ENCODE data around the gene NUDT8. TPM values are rescaled to one million over a fixed set of nuclear protein-coding genes. Genes with fewer than 3 reads are reported as not detected.
"Not testable (repeated sequence)": the region's sequence is repeated elsewhere in the genome, so short reads cannot be mapped to it uniquely, and the experiment has no call there.

The NUDT8 gene
- polyA plus RNA-seq, 2 of the 4 experiments (the other 2 are of a cell fraction), result 1.8 to 5.6 TPM

DNA sequence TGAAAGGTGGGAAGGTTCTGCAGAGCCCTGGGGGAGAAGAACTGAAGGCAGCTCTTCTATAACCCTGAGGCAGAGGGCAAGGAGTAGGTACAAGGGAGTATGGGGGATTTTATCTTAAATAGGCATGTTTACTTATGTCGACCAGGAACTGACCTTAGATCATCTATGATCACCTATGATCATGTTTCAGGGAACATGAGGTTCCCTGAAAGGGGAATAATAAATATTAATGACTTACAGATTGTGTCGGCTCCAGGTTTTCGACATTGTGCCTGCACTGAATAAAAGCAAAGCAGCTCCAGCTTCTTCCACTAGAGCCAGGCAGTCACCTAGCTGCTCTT lies 36.2 kb downstream of the NUDT8 start:
- no peak for FAIRE-seq
- WGBS (ENCODE audit: missing lambda C conversion rate), result 63% methylated on average over 3 of the region's 3 CpGs
- CTCF ChIA-PET, result interaction anchor here (1.1 to 3.1 kb wide), 4 partner anchors 10 to 36 kb away, joined by 3 to 15 read pairs (median 4); partner anchors contain the start of genes GSTP1 and NUDT8

DNA sequence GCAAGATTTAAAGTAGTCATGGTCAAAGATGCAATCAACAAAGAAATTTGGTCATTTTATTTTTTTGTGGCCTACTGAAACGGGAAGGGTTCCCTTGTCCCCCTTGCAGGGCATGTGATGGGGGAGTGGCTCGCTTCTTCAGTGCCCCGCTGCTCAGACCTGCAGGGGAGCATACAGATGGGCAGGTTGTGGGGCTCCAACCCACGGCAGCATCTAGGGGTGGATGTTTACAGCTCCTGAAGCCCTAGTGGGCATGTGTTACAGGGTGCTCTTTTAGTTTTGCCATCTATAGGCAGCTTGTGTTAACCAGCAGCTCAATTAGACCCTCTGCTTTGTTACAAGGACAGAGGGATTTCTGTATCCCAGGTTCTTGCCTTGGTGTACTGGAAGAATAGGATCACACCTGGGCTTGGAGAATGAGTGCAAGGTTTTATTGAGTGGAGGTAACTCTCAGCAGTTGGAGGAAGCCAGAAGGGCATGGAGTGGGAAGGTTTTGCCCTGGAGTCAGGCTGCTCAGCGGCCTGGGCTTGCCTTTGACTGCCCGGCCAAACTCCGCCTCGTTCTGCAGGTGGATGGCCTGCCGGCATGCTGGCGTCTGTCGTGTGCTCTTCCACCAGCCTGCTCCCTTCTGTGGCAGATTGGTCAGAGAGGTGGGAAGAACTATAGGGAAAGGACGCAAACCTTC lies 36.7 kb downstream of the NUDT8 start:
- WGBS (ENCODE audit: missing lambda C conversion rate), result 83% methylated on average over 12 of the region's 12 CpGs
- H3K9me3 ChIP-seq, result peaks cover 6% of the 10 kb centered on the region; the same call in 1 of the 3 replicates
- TF ChIP-seq TP53 (CRISPR knock-in tag; IDR thresholded peaks at IDR 0.05) (no peak), NR3C1 (IDR thresholded peaks at IDR 0.05) (no peak), CHD2 (IDR thresholded peaks at IDR 0.05; ENCODE audit: low read length, partially characterized antibody) (no peak), KDM5A (IDR thresholded peaks at IDR 0.05) (no peak), SMC3 (IDR thresholded peaks at IDR 0.05) (no peak), HOXB5 (CRISPR knock-in tag; IDR thresholded peaks at IDR 0.05) (no peak), SREBF2 (IDR thresholded peaks at IDR 0.05) (no peak), MAFK (IDR thresholded peaks at IDR 0.05; ENCODE audit: partially characterized antibody) (no peak), FOSB (CRISPR knock-in tag; IDR thresholded peaks at IDR 0.05) (no peak)
- TF ChIP-seq, protein P1, sequence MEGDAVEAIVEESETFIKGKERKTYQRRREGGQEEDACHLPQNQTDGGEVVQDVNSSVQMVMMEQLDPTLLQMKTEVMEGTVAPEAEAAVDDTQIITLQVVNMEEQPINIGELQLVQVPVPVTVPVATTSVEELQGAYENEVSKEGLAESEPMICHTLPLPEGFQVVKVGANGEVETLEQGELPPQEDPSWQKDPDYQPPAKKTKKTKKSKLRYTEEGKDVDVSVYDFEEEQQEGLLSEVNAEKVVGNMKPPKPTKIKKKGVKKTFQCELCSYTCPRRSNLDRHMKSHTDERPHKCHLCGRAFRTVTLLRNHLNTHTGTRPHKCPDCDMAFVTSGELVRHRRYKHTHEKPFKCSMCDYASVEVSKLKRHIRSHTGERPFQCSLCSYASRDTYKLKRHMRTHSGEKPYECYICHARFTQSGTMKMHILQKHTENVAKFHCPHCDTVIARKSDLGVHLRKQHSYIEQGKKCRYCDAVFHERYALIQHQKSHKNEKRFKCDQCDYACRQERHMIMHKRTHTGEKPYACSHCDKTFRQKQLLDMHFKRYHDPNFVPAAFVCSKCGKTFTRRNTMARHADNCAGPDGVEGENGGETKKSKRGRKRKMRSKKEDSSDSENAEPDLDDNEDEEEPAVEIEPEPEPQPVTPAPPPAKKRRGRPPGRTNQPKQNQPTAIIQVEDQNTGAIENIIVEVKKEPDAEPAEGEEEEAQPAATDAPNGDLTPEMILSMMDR (IDR thresholded peaks at IDR 0.05), result no peak
- no peak overlapping the region for H3K4me2 ChIP-seq
- H3K4me1 ChIP-seq, result no peaks in the 10 kb centered on the region
- ATAC-seq, result peak in 1 of 2 experiments; percentile 43; a peak in 3 of 6 replicates
- H3K4me3 ChIP-seq, result no peak overlapping the region
- H3K27ac ChIP-seq, result no peak overlapping the region
- ChIA-PET POLR2A (interaction anchor here (1.6 kb wide), 1 partner anchor 9 kb away, joined by 6 read pairs; the partner anchor contains the start of gene GSTP1), CTCF (interaction anchor here (0.8 to 3.1 kb wide), 6 partner anchors 10 to 36 kb away, joined by 3 to 15 read pairs (median 4); partner anchors contain the start of genes GSTP1 and NUDT8)
- no peak for FAIRE-seq
- no peak for DNase-seq (ENCODE audit: low read depth in 1 of 2, low spot score in 1 of 2)

More for the DNA sequence above, 36.2 kb downstream of the NUDT8 start:
- no peak overlapping the region for H3K4me2 ChIP-seq
- POLR2A ChIA-PET, result interaction anchor here (0.7 to 1.6 kb wide), 2 partner anchors 10 kb away, joined by 3 to 6 read pairs; partner anchors contain the start of gene GSTP1
- H3K4me1 ChIP-seq, result no peaks in the 10 kb centered on the region
- H3K9me3 ChIP-seq, result peaks cover 6% of the 10 kb centered on the region; the same call in 1 of the 3 replicates
- H3K4me3 ChIP-seq, result no peak overlapping the region
- DNase-seq (ENCODE audit: low read depth in 1 of 2, low spot score in 1 of 2), result no peak
- H3K27ac ChIP-seq, result no peak overlapping the region
- ATAC-seq, result peak in 1 of 2 experiments; percentile 27; a peak in 4 of 6 replicates
- no peak for TF ChIP-seq NPAS2 (CRISPR knock-in tag; IDR thresholded peaks at IDR 0.05; ENCODE audit: borderline replicate concordance)
- no peak for TF ChIP-seq SREBF2 (IDR thresholded peaks at IDR 0.05)
- TF ChIP-seq, protein P2, sequence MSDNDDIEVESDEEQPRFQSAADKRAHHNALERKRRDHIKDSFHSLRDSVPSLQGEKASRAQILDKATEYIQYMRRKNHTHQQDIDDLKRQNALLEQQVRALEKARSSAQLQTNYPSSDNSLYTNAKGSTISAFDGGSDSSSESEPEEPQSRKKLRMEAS (IDR thresholded peaks at IDR 0.05), result no peak
- TF ChIP-seq MAFK (IDR thresholded peaks at IDR 0.05; ENCODE audit: partially characterized antibody), result no peak
- no peak for TF ChIP-seq HOXB13 (CRISPR knock-in tag; IDR thresholded peaks at IDR 0.05; ENCODE audit: low read depth)
- no peak for TF ChIP-seq NFE2L2 (conservative IDR thresholded peaks at IDR 0.05; ENCODE audit: low read length)
- no peak for TF ChIP-seq HDAC2 (IDR thresholded peaks at IDR 0.05)
- no peak for TF ChIP-seq FOSB (CRISPR knock-in tag; IDR thresholded peaks at IDR 0.05)
- TF ChIP-seq, protein P3, sequence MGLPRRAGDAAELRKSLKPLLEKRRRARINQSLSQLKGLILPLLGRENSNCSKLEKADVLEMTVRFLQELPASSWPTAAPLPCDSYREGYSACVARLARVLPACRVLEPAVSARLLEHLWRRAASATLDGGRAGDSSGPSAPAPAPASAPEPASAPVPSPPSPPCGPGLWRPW (IDR thresholded peaks at IDR 0.05), result no peak
- TF ChIP-seq EHMT2 (IDR thresholded peaks at IDR 0.05; ENCODE audit: low read depth), result no peak
- TF ChIP-seq RARB (CRISPR knock-in tag; IDR thresholded peaks at IDR 0.05), result no peak
- no peak for TF ChIP-seq SMC3 (IDR thresholded peaks at IDR 0.05)
- TF ChIP-seq MYC (IDR thresholded peaks at IDR 0.05; ENCODE audit: borderline replicate concordance, low read length), result no peak
- TF ChIP-seq NR3C1 (IDR thresholded peaks at IDR 0.05), result no peak

DNA sequence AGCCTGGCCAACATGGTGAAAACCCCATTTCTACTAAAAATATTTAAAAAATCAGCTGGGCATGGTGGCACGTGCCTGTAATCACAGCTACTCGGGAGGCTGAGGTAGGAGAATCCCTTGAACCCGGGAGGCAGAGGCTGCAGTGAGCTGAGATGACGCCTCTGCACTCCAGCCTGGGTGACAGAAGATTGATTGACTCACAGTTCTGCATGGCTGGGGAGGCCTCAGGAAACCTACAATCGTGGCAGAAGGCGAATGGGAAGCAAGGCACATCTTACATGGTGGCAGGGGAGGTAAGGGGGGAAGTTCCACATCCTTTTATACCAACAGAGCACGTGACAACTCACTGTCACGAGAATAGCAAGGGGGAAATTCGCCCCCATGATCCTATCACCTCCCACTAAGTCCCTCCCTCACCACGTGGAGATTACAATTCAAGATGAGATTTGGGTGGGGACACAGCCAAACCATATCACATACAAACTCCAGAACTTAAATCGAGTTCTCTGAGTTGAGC lies 40.8 kb downstream of the NUDT8 start:
- ATAC-seq; H3K27ac ChIP-seq; FAIRE-seq; CTCF ChIA-PET; H3K4me3 ChIP-seq; POLR2A ChIA-PET; H3K4me2 ChIP-seq; DNase-seq (ENCODE audit: low read depth in 1 of 2, low spot score in 1 of 2); H3K9me3 ChIP-seq: not testable (repeated sequence)
- WGBS (ENCODE audit: missing lambda C conversion rate), result 86% methylated on average over 11 of the region's 11 CpGs
- peaks cover 15% of the 10 kb centered on the region for H3K4me1 ChIP-seq

Measured in A549 (cell line).